Mesendoderm (in vitro differentiated cells): ENCODE data around the gene TNIP1.
A peak's percentile ranks its signal among the peaks of the same experiment; 100 is the strongest.

Source experiments
- DNase-seq: peaks from one replicate; pipeline ENCODE4 v3.0.0; 2013
- H2AK5ac ChIP-seq: 2 replicates; pipeline ENCODE4 v1.6.1; 2013; ENCODE audit warnings: low read length, inconsistent platforms
- H2BK120ac ChIP-seq: 2 replicates; pipeline ENCODE4 v1.6.1; 2013; ENCODE audit warnings: low read depth, mild to moderate bottlenecking, low read length, moderate library complexity, mixed read lengths
- H2BK15ac ChIP-seq: replicated peaks from 2 replicates; pipeline ENCODE4 v1.6.1; 2013; ENCODE audit warnings: low read depth, mild to moderate bottlenecking, moderate library complexity
- H2BK5ac ChIP-seq: 2 replicates; pipeline ENCODE4 v1.6.1; 2013; ENCODE audit warnings: low read length, inconsistent platforms
- H3K18ac ChIP-seq: 2 replicates; pipeline ENCODE4 v1.6.1; 2013; ENCODE audit warnings: mild to moderate bottlenecking, low read length, mixed read lengths
- H3K23ac ChIP-seq: one replicate; pipeline ENCODE4 v1.6.1; 2013; ENCODE audit warnings: low read length
- H3K27ac ChIP-seq: 2 replicates; pipeline ENCODE4 v1.5.1; 2013; ENCODE audit warnings: low read depth, mild to moderate bottlenecking, inconsistent platforms, low read length, moderate library complexity
- H3K27me3 ChIP-seq: 2 replicates; pipeline ENCODE4 v1.6.1; 2013; ENCODE audit warnings: low read length, control low read depth, mild to moderate bottlenecking, inconsistent platforms; ENCODE audit not compliant: insufficient read depth, poor library complexity
- H3K36me3 ChIP-seq: 2 replicates; pipeline ENCODE4 v1.6.1; 2013; ENCODE audit warnings: low read length, inconsistent platforms; ENCODE audit not compliant: control insufficient read depth, insufficient read depth
- H3K4ac ChIP-seq: one replicate; pipeline ENCODE4 v1.6.1; 2013; ENCODE audit warnings: low read depth, mild to moderate bottlenecking, low read length, moderate library complexity
- H3K4me1 ChIP-seq: 2 replicates; pipeline ENCODE4 v1.6.1; 2013; ENCODE audit warnings: low read depth, low read length, inconsistent platforms; ENCODE audit not compliant: control insufficient read depth
- H3K4me2 ChIP-seq: 2 replicates; pipeline ENCODE4 v1.6.1; 2013; ENCODE audit warnings: low read length
- H3K4me3 ChIP-seq: 2 replicates; pipeline ENCODE4 v1.5.1; 2013; ENCODE audit warnings: mild to moderate bottlenecking, low read length
- H3K56ac ChIP-seq: one replicate; pipeline ENCODE4 v1.6.1; 2013; ENCODE audit warnings: low read length
- H3K79me1 ChIP-seq: 2 replicates; pipeline ENCODE4 v1.6.1; 2013; ENCODE audit warnings: low read length, inconsistent platforms
- H3K79me2 ChIP-seq: 2 replicates; pipeline ENCODE4 v1.6.1; 2013; ENCODE audit warnings: mild to moderate bottlenecking, low read length; ENCODE audit not compliant: control insufficient read depth, insufficient read depth
- H3K9ac ChIP-seq: 2 replicates; pipeline ENCODE4 v1.6.1; 2013; ENCODE audit warnings: low read length, inconsistent platforms
- H4K5ac ChIP-seq: one replicate; pipeline ENCODE4 v1.6.1; 2013; ENCODE audit warnings: low read length
- H4K8ac ChIP-seq: one replicate; pipeline ENCODE4 v1.6.1; 2013; ENCODE audit warnings: low read depth, mild to moderate bottlenecking, control low read depth, low read length, moderate library complexity
- WGBS: extraction: QIAGEN DNeasy Blood & Tissue Kit; methylation state at CpG from one replicate; pipeline ENCODE4 v1.1.7; 2013; ENCODE audit warnings: low lambda C conversion rate, missing lambda C conversion rate; ENCODE audit not compliant: insufficient coverage; ENCODE audit errors: extremely low coverage; 5-methylcytosine and 5-hydroxymethylcytosine counted together

The TNIP1 gene

DNA sequence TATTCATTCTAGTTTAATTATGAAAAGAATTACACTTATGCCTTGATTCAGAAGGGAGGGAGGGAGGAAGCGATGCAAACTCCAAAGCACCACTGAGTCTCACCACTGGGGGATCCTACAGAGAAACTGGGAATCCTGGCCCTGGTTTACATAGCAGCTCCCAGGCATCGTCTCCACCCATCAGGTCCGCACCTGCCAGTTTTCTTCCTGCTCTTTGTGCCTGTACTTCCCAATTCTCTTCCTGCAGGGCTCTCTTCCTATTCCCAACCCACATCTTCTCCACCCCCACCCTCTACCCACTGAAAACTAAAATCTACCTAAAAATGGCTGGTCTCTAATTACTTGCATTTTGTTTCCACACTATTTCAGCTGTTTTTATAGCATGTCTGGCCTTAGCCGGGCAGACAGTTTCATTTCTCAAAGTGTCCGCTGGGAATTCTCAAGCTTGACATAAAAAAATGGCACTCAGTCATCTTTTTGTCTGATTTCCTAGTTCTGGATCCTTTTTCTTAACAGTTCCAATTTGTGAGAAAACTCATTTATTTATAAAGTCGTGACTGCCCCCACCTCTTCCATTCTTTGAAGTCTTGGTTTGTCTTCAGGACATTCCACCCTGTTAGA, 1.6 kb upstream of the TNIP1 start:
- H2BK5ac ChIP-seq = no peak overlapping the region
- no peak overlapping the region for H3K27ac ChIP-seq
- H3K79me2 ChIP-seq = no peaks in the 10 kb centered on the region
- H3K27me3 ChIP-seq = no peaks in the 10 kb centered on the region
- H2AK5ac ChIP-seq = no peak overlapping the region
- no peak overlapping the region for H3K9ac ChIP-seq
- H3K4ac ChIP-seq = no peak overlapping the region
- peaks cover 3% of the 10 kb centered on the region for H3K4me1 ChIP-seq
- H3K4me3 ChIP-seq = no peak overlapping the region
- peak; percentile 77 for DNase-seq
- H3K36me3 ChIP-seq = no peaks in the 10 kb centered on the region
- H4K5ac ChIP-seq = no peak overlapping the region
- H2BK120ac ChIP-seq = no peak overlapping the region
- no peak overlapping the region for H3K4me2 ChIP-seq
- no peak overlapping the region for H3K56ac ChIP-seq
- no CpG with 5 or more reads among the region's 6 CpGs for WGBS
- H3K18ac ChIP-seq = no peak overlapping the region
- H4K8ac ChIP-seq = no peak overlapping the region
- no peak overlapping the region for H3K23ac ChIP-seq
- no peak overlapping the region for H2BK15ac ChIP-seq
- peaks cover 6% of the 10 kb centered on the region for H3K79me1 ChIP-seq

DNA sequence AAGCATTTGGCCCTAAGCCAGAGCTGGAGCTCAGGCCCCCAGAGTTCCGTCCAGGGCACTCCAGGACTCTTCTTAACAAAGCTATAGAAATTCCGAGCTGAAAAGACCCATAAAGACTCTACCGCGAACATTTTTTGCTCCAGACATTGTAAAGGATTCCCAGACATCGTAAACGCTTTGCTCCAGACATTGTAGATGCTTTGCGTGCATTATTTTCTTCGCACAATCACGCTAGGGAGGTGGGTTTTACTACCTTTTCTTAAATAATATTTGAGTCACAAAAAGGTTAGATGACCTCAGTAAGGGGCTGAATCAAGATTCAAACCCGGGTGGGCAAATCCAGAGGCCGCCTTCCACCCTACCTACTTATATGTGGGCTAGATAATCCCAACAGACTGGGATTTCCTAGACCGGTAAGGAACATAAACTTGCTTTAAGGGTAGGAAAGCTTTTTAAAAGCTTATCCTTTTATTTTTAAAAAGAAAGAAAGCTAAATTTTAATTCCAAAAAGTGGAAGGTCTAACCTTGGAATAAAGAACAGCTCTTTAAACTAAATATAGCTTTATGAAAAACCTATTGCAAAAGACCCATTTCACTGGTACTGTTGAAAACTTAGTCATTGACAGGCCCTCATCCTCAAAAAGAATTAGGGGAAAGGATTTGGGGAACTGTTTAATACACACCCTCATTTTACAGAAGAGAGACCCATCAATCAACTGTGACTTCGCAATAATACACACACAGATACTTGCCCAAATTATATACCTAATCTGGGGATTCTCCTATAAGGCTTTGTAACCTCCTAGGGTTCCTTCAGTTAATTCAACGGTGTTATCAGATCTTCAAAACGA, 822 bp upstream of the TNIP1 start:
- Histone ChIP-seq H3K27me3 (no peaks in the 10 kb centered on the region), H3K27ac (no peak overlapping the region), H3K9ac (peak overlapping the region; percentile 78), H2BK15ac (no peak overlapping the region), H2BK5ac (no peak overlapping the region), H3K79me2 (no peaks in the 10 kb centered on the region), H2AK5ac (no peak overlapping the region), H3K4me2 (peak overlapping the region; percentile 66), H3K4me1 (peaks cover 3% of the 10 kb centered on the region), H3K36me3 (no peaks in the 10 kb centered on the region), H3K79me1 (peaks cover 6% of the 10 kb centered on the region), H3K4ac (peak overlapping the region; percentile 67), H3K56ac (peak overlapping the region; percentile 94), H4K8ac (peak overlapping the region; percentile 82), H3K23ac (no peak overlapping the region), H3K18ac (peak overlapping the region; percentile 81), H3K4me3 (peak overlapping the region; percentile 64), H4K5ac (no peak overlapping the region), H2BK120ac (no peak overlapping the region)
- DNase-seq = no peak
- no CpG with 5 or more reads among the region's 15 CpGs for WGBS

DNA sequence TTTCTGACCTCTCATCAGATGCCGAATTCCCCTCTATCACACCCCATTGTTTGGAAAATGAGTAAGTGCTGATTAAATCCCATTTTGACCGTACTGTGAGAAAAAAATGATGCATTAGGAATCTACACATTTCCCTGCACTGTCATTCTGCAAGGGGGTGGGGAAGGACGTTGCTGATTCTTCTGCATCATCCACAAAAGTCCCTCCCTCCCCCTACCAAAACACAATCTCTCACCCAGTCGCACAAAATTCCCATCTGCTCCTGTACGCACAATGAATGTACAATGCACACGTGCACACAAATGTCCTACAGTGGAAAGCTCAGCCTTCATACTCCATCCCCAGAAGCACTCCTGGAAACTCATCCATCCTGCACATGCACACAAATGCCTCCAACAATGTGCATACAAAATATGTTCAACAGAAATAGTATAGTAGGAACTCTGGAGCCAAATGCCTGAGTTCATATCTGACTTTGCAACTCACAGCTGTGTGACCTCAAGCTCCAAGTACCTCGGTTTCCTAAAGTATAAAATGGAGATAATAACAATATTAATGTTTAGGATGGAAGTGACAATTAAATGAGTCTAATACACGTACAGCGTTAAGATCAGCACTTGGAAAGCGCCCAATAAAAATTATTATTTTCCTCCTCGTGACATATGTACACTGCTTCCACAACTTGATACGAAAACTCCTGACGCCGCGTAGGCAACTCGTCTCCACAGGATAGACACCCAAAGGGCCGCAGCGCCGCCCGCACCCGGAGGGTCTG, 809 bp downstream of the TNIP1 start:
- no peak overlapping the region for H3K4ac ChIP-seq
- peak overlapping the region; percentile 88 for H3K9ac ChIP-seq
- no peaks in the 10 kb centered on the region for H3K36me3 ChIP-seq
- peaks cover 6% of the 10 kb centered on the region for H3K79me1 ChIP-seq
- no peaks in the 10 kb centered on the region for H3K27me3 ChIP-seq
- H3K56ac ChIP-seq = peak overlapping the region; percentile 94
- H3K79me2 ChIP-seq = no peaks in the 10 kb centered on the region
- no peak overlapping the region for H2BK120ac ChIP-seq
- H3K4me3 ChIP-seq = peak overlapping the region; percentile 64
- no peak overlapping the region for H3K23ac ChIP-seq
- DNase-seq = no peak
- peaks cover 3% of the 10 kb centered on the region for H3K4me1 ChIP-seq
- H2AK5ac ChIP-seq = no peak overlapping the region
- no peak overlapping the region for H2BK5ac ChIP-seq
- WGBS = no CpG with 5 or more reads among the region's 21 CpGs
- no peak overlapping the region for H3K27ac ChIP-seq
- H4K5ac ChIP-seq = no peak overlapping the region
- H3K18ac ChIP-seq = peak overlapping the region; percentile 94
- no peak overlapping the region for H4K8ac ChIP-seq
- peak overlapping the region; percentile 24 for H3K4me2 ChIP-seq
- H2BK15ac ChIP-seq = no peak overlapping the region

DNA sequence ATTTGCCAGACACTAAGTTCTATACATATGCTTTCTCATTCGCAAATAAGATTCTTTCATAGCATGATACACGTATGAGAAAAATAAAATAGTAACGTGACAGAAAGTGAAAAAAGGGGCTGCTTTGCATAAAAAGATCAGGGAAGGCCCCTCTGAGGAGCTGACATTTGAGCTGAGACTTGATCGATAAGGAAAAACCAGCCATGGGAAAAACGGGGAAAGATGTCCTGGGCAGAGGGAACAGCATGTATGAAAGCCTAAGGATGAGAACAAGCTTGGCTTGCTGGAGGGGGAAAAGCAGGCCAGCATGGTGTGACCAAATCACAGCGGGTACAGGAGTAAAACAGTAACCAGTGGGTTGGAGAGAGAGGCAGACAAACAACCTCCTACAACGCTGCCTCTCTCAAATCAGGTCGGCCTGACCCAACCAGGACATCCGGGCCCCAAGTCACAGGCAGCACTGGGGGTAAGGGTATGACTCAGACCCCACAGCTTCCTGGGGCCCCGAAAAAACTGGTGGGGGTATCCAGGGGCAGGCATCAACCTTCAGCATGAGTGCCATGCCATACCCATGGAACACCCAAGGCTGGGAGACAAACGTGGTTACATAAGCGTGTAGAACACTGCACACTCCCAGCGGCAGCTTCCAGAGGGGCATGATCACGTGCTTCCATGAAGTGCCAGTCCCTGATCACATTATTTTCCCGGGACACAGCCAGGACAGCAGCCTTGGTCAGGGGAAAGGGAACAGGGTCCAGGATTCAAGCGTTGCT, 2.2 kb downstream of the TNIP1 start:
- H4K8ac ChIP-seq = no peak overlapping the region
- no peaks in the 10 kb centered on the region for H3K27me3 ChIP-seq

DNA sequence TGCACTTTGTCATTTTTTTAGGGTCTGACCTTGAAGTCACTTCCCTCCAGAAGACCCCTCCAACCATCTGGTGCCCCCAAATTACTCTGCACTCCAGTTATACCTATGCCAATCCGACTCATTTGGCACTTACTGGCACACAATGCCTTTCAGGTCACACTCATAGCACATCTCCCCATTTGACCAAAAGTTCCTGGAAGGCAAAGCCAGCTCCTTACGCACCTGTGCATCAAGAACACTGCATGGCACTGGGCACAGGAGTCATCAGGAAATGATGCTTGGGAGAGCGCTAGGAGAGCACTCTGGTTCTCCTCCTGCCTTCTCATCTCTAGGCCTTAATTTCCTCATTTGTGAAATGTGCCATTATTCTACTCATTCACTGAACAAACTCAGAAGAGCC, 2.9 kb downstream of the TNIP1 start:
- Histone ChIP-seq H3K79me2 (no peaks in the 10 kb centered on the region), H3K4me2 (no peak overlapping the region), H2AK5ac (no peak overlapping the region), H3K36me3 (no peaks in the 10 kb centered on the region), H3K56ac (no peak overlapping the region), H4K8ac (no peak overlapping the region), H3K18ac (no peak overlapping the region), H3K4me3 (no peak overlapping the region), H3K4ac (no peak overlapping the region), H3K9ac (no peak overlapping the region), H4K5ac (no peak overlapping the region), H3K4me1 (peaks cover 3% of the 10 kb centered on the region), H2BK5ac (no peak overlapping the region), H2BK15ac (no peak overlapping the region), H3K79me1 (peaks cover 7% of the 10 kb centered on the region), H2BK120ac (no peak overlapping the region), H3K23ac (no peak overlapping the region), H3K27me3 (no peaks in the 10 kb centered on the region), H3K27ac (no peak overlapping the region)
- WGBS = no CpG with 5 or more reads among the region's 3 CpGs
- no peak for DNase-seq

More for the DNA sequence above, 2.2 kb downstream of the TNIP1 start:
- Histone ChIP-seq H3K4me3 (no peak overlapping the region), H3K9ac (no peak overlapping the region), H2BK120ac (no peak overlapping the region), H3K79me1 (peaks cover 7% of the 10 kb centered on the region), H3K4me2 (no peak overlapping the region), H3K4me1 (peaks cover 3% of the 10 kb centered on the region), H2BK5ac (no peak overlapping the region), H2AK5ac (no peak overlapping the region), H3K23ac (no peak overlapping the region), H3K79me2 (no peaks in the 10 kb centered on the region), H3K27ac (no peak overlapping the region), H3K36me3 (no peaks in the 10 kb centered on the region), H3K56ac (no peak overlapping the region), H2BK15ac (no peak overlapping the region), H4K5ac (no peak overlapping the region), H3K4ac (no peak overlapping the region), H3K18ac (no peak overlapping the region)
- DNase-seq = no peak
- no CpG with 5 or more reads among the region's 16 CpGs for WGBS
